Subcutaneous adipose tissue (tissue), 4 donors: Measurements from ENCODE around the gene TNN. TPM values are rescaled to one million over a fixed set of nuclear protein-coding genes. Genes with fewer than 3 reads are reported as not detected.

ENCODE experiments used
- CTCF ChIP-seq: fragments of 450-650 bp; IDR thresholded peaks from one replicate; pipeline ENCODE4 v1.5.1; 2016; ENCODE audit warnings: low read depth, mild to moderate bottlenecking, control low read depth, antibody characterized with exemption, moderate library complexity
- total RNA-seq, 4 donors: library from RNA; depleted of rRNA; stranded (reverse); fragments of >200 nt; gene quantifications; one replicate each; pipeline ENCODE4 v1.1.0, GENCODE V29; 2016

Gene TNN
- total RNA-seq, 4 donors from 2014 or later: 0.51 to 18.3 (median 0.85) TPM

DNA sequence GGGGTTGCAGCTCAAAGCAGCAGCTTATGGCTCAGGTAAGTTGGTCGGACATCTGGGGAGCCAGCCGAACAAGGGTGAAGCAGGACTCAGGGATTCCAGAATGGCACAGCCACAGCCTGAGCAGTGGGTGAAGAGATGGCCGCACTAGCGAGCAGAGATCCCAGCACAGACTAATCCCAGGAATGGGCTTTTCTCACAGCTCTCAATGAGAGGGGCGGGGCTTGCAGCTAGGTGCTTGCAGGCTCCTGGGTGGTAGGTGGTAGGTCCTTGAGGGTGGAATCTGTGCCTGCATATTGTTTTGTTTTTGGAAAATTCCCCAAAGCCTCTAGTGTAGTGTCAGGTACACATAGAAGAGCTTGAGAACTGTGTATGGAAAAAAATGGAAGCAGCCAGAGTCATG, 116.0 kb downstream of the TNN start:
- TF ChIP-seq CTCF: no peak

DNA sequence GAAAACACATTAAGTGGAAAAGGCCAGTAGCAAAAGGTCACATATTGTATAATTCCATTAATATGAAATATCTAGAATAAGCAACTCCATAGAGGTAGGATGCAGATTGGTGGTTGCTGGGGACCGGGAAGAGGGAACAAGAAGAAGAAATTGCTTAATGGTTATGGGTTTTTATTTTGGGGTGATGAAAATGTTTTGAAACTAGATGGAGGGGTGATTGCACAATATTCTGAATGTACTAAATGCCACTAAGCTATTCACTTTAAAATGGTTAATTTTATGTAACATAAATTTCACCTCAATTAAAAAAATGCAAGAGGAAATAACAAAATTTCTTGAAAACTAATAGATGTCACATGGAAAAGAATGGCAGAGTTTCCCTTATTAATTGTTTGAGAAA, 118.3 kb downstream of the TNN start:
- no peak for TF ChIP-seq CTCF

- TF ChIP-seq CTCF: no peak
These were observed 119.0 kb downstream of the TNN start for GRCh38 chr1:175186433-175187160.

GRCh38 chr1:175188936-175189335, 121.3 kb downstream of the TNN start:
- no peak for TF ChIP-seq CTCF

- TF ChIP-seq CTCF: no peak
These were observed 124.0 kb downstream of the TNN start for GRCh38 chr1:175191659-175192058.

GRCh38 chr1:175192111-175192629, 124.5 kb downstream of the TNN start:
- TF ChIP-seq CTCF: no peak

DNA sequence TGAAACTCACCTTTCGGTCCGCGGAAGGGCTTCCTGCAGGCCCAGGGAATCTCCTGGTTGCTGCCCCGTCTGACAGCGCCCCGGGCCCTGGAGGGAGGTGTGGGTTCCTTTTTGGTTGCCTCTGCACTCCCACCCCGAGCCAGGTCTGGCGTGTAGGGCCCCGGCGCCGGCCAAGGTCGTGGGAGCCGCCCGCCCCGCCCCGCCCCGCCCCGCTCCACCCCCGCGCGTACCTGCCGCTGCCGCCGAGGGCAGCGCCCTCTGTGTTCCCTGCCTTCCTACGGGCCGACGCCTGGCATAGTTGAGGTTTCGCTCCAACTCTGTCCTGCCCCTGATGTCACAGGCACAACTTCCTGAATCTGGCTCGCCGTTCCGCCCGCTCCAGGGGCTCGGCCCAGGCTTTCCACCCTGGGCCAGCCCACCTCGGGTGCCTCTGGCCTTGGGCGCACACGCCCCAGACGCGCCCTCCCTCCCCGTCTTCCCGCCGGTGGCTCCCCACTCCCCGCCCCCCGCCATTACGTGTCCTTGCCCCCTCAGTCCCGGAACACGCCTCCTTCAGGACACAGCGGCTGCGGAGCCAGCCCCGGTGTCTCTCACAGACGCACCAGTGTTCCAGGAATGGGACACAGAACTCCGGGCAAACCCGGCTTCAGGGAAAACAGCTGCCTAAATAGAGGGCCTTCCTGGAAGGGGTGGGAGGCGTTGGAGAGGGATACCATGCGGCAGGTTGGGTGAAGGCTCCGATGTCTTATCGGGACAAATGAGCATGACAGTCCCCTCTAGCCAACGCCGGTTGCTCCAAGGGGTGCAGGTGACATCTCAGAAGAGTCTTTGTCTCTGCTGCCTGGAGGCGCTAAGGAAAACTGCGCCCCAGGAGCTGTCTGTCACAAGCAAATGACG, 125.2 kb downstream of the TNN start, which contains the start of gene KIAA0040:
TSS of gene KIAA0040 (minus strand) at position 147 of the 897 bp plus-strand sequence. CDS start 31,763 bp downstream, outside the sequence.
- TF ChIP-seq CTCF: no peak
